SKM-1 (cell line): ENCODE results near the gene DHRSX.
"Not testable (repeated sequence)": the region's sequence is repeated elsewhere in the genome, so short reads cannot be mapped to it uniquely, and the experiment has no call there.

ENCODE experiments used
- DNase-seq: peaks from one replicate; lab custom pipeline; 2025; ENCODE audit not compliant: unreplicated experiment; lab: John Stamatoyannopoulos, UW

The DHRSX gene

DNA sequence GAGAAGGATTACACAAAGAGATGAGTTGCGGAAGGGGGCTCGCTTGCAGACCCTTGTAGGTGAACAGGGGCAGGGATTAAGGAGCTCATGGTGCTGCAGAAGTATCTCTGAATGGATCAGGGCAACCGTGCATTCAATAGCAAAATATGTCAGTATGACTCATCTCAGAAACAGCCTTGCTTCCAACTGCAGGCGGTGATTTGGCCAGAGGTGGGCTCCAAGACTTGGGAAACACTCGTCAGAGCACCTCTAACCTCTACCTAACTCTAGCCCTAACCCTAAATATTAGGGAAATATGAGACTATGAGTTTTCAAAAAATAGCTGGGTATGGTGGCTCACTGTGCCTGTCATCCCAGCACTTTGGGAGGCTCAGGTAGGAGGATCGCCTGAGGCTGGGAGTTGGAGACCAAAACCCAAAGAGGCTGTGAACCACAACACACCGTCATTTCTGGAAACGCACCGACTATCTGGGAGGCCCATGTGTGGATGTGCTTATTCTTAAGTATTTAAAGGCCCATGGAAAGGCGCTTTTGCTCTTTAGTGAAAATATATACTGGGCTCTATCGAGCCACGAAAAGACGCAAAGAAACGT is 102.6 kb downstream of the DHRSX start:
- no peak for DNase-seq

DNA sequence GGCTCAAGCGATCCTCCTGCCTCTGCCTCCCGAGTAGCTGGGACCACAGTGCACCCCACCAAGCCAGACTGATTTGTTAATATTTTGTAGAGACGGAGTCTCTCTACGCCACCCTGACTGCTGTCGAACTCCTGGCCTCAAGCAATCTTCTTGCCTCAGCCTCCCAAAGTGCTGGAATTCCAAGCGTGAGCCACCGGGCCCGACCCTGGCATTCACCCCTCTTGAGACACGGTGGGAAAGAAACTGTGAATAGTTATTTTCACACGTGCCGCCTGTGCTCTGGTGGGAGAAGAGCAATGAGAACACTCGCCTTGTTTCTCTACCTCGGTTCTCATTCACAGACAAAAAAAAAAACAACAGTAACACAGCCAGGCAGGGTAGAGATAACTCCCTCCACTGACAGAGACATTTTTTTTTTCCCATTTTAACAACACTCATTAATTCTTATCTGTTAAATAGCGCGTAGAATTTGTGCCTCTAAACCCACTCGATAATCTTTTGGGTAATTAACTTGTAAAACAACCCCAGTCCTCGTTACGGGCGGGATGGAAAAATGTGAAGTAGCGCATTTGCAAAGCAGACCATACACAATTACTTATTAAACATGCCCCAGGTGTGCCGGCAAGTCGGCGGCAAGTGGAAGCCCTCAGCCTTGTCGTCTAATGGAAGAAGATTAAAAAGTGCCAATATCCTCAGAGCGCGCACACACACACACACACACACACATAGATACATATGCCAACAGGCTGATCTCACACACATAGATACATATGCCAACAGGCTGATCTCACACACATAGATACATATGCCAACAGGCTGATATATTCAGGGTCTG is 103.3 kb downstream of the DHRSX start:
- DNase-seq: no peak

GRCh38 chrX:2395261-2395992 is 105.3 kb downstream of the DHRSX start:
- no peak for DNase-seq

- DNase-seq: no peak
These were observed 108.7 kb downstream of the DHRSX start for GRCh38 chrX:2391869-2392606.

DNA sequence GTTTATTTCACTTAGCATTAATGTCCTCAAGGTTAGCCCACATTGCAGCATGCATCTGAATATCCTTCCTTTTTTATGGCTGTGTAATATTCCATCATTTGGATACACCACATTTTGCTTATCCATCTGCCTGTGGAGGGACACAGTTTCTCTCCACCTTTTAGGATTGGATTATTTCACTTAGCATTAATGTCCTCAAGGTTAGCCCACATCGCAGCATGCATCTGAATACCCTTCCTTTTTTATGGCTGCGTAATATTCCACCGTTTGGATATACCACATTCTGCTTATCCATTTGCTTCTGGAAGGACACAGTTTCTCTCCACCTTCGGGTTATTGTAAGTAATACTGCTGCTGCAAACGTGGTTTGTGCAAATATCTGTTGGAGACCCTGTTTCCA is 110.0 kb downstream of the DHRSX start:
- DNase-seq: no peak

- DNase-seq: not testable (repeated sequence)
These were observed 111.0 kb downstream of the DHRSX start for GRCh38 chrX:2389731-2390130.

DNA sequence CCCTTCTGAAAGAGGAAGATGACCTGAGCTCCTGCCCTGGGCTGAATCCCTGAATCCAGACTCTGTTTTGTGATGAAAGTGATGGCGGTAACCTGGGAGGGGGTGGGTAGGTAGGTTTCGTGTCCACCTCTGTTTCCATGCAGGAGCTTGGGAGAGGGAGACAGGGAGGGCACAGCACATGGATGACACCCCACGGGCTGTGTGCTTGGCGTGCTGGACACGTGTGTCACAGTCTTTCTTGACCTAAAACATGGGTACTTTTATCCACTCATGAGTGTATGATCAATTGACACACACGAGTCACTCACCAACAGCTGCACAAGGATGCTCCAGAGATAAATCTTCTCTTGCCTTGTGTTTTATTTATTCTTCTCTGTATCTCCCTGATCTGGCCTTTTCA is 111.5 kb downstream of the DHRSX start:
- DNase-seq: no peak

- DNase-seq: no peak
These were observed 112.1 kb downstream of the DHRSX start for GRCh38 chrX:2388669-2389068.

DNA sequence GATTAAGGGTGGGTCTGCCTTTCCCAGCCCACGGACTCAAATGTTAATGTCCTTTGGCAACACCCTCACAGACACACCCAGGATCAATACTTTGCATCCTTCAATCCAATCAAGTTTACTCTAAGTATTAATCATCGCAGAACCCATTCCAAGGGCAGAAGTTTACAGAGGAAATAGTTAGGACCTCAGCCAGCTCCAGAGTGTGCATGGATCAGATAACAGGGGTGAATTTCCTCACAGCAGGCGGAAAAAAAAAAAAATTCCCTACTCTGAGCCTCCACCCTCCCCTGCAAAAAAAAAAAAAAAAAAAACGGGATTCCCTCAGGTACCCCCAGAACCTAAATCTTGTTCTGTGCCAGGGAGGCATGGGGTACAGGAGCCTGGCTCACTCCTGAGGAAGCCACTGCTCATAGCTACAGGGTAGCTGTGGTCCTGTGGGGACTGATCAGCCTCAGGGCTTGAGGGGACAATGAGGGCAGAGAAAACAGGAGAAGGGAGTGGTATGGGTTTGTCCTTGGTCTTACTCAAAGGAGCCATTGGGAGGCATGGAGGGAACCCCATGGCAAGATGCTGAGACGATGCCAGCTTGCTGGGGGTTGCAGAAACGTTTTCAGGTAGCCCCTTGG is 113.0 kb downstream of the DHRSX start:
- DNase-seq: no peak

GRCh38 chrX:2385224-2385623 is 115.6 kb downstream of the DHRSX start:
- no peak for DNase-seq

DNA sequence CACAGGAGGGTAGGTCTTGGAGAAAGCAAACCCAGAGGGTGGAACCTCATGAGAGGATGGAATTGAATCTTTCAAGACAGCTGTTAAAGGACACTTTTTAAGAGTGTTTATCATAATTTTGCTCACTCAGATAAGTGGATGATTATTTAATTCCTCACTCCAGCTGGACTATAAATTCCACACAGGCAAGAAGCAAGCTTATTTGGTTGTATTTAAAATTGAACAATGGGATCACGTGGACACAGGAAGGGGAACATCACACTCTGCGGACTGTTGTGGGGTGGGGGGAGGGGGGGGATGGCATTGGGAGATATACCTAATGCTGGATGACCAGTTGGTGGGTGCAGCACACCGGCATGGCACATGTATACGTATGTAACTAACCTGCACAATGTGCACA is 116.3 kb downstream of the DHRSX start:
- DNase-seq: no peak

- DNase-seq: no peak
These were observed 117.0 kb downstream of the DHRSX start for GRCh38 chrX:2383735-2384134.

GRCh38 chrX:2383144-2383543 is 117.6 kb downstream of the DHRSX start:
- DNase-seq: no peak

DNA sequence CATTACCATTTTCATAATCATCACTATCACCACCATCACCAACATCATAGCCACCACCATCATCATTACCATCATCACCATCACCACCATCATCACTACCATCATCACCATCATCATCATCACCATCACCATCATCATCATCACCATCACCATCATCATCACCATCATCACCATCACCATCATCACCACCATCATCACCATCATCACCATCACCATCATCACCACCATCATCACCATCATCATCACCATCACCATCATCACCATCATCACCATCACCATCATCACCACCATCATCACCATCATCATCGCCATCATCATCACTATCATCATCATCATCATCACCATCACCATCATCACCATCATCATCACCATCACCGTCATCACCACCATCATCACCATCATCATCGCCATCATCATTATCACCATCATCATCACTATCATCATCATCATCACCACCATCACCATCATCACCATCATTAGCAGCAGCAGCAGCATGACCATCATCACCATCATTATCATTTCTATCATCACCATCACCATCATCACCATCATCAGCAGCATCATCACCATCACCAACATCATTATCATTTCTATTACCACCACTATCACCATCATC is 118.2 kb downstream of the DHRSX start:
- not testable (repeated sequence) for DNase-seq

DNA sequence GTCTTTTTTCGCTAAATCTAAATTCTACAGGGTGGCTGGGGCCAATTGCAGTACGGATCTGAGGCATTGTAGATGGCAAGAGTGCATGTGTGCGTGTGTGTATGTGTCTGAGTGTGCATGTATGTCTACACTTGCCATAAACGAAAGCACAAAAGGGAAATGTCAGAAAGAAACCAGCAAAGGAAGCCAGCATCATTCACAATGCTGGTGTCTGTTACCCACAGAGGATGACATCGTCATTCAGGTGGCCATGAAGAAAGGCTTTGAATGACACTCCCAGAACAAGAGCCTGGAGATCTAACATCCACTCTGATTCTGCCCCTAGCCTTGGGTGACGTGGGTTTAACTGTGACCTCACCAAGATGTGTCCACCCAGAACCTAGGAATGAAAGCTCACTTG is 124.6 kb downstream of the DHRSX start:
- DNase-seq: no peak

DNA sequence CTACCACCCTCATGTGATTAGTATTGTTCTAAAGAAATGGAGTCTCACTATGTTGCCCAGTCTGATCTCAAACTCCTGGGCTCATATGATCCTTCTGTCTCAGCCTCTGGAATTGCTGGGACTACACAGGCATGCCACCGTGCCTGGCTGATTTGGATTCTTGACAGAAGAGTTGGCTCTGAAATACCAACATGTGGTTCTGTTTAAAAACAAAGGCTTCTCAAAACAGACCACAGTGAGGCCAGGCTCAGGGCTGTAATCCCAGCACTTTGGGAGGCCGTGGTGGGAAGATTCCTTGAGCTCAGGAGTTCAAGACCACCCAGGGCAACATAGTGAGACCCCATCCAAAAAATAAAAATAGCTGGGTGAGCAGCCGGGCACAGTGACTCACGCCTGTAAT is 126.7 kb downstream of the DHRSX start:
- DNase-seq: no peak

GRCh38 chrX:2373615-2374014 is 127.2 kb downstream of the DHRSX start:
- DNase-seq: no peak

- no peak for DNase-seq
These were observed 129.6 kb downstream of the DHRSX start for GRCh38 chrX:2371026-2371711.

DNA sequence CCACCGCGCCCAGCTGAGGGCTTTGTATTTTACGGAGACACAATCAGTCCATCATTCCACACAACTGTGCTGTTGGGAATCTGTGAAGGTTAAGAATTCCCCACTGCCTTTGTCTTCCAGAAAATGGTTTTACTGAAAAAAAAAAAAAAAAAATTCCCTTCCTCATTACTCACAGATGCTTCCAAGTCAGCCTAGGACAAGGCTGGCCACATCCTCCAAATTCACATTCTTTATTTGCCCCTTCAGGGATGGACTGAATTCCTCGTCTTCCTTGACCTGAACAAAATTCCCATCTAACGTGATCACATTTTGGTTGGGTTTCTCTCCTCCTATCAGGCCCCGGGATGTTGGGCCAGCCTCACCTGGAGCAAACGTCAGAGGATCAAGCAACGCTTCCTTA is 130.3 kb downstream of the DHRSX start:
- no peak for DNase-seq

DNA sequence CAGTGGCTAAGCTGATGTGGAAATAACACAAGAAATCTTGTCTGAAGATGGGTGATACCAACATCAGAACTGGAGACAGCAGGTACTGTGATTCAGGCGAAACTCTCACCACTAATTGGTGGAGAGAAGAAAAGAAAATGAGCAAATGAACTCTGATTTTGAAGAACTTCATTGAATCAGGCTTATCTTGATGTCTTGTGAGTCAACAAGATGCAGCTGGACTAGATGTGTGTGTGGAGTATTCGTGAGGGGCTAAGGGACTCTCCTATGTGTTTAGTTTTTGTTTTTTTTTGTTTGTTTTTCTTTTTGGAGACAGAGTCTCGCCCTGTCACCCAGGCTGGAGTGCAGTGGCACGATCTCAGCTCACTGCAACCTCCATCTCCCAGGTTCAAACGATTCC is 131.6 kb downstream of the DHRSX start:
- DNase-seq: no peak
